ENCODE results near the gene KDM6B.

Gene KDM6B

DNA sequence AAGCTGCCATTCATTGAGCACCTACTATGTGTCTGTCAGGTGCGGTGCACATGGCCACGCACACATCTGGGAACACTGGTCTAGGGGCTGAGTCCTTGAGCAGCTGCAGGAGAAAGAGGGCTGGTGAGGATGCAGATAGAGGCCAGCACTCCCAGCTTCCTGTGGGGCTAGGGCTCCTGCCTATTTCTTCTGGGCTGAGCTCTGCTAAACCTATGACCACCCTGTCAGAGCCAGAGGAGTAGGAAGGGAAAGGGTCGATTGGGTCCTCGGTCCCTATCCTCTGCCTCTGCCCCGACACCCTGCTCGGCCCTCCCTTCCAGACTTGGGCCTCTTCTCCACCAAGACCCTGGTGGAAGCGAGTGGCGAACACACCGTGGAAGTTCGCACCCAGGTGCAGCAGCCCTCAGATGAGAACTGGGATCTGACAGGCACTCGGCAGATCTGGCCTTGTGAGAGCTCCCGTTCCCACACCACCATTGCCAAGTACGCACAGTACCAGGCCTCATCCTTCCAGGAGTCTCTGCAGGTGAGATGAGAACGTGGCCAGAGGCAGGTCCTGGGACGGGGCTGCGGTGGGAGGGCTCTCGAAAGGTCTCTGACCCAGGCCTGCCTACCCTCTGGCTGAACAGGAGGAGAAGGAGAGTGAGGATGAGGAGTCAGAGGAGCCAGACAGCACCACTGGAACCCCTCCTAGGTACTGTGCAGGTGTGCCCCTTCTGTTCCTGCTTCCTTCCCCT, 16.9 kb downstream of the KDM6B start:
- ATAC-seq (peak; percentile 3), DNase-seq (no peak)
- Mint-ChIP-seq H3K9me3 (no peaks in the 10 kb centered on the region), H3K27ac (peak overlapping the region; percentile 70), H3K4me3 (peak overlapping the region; percentile 74), H3K36me3 (ENCODE audit: low read depth) (peaks cover 48% of the 10 kb centered on the region), H3K27me3 (no peaks in the 10 kb centered on the region), H3K4me1 (peaks cover 53% of the 10 kb centered on the region)

- Mint-ChIP-seq H3K9me3 (no peaks in the 10 kb centered on the region), H3K4me1 (peaks cover 46% of the 10 kb centered on the region), H3K4me3 (peak overlapping the region; percentile 74), H3K36me3 (ENCODE audit: low read depth) (peaks cover 46% of the 10 kb centered on the region), H3K27me3 (no peaks in the 10 kb centered on the region), H3K27ac (peak overlapping the region; percentile 70)
- peak; percentile 96 for DNase-seq
- peak; percentile 80 for ATAC-seq
Measured at GRCh38 chr17:7851438-7852261, 17.6 kb downstream of the KDM6B start.

DNA sequence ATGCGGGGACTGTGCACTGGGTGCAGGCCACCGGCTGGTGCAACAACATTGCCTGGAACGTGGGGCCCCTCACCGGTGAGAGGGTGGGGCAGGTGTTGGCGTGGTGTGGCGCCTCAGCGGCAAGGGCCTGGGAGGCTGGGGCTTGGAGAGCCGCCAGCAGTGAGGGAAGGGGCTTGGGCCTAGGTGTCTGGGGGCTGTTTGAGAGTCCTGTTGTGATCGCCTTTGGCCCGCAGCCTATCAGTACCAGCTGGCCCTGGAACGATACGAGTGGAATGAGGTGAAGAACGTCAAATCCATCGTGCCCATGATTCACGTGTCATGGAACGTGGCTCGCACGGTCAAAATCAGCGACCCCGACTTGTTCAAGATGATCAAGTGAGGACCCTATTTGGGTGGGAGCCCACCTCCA, 18.2 kb downstream of the KDM6B start:
- DNase-seq (no peak), ATAC-seq (no peak)
- no peaks in the 10 kb centered on the region for H3K27me3 Mint-ChIP-seq
- peak overlapping the region; percentile 56 for H3K27ac Mint-ChIP-seq
- H3K9me3 Mint-ChIP-seq, result no peaks in the 10 kb centered on the region
- H3K36me3 Mint-ChIP-seq (ENCODE audit: low read depth), result peaks cover 44% of the 10 kb centered on the region
- H3K4me3 Mint-ChIP-seq, result peak overlapping the region; percentile 74
- peaks cover 43% of the 10 kb centered on the region for H3K4me1 Mint-ChIP-seq

GRCh38 chr17:7852919-7853690, 19.1 kb downstream of the KDM6B start:
- Mint-ChIP-seq H3K9me3 (no peaks in the 10 kb centered on the region), H3K27ac (no peak overlapping the region), H3K4me3 (no peak overlapping the region), H3K27me3 (no peaks in the 10 kb centered on the region), H3K36me3 (ENCODE audit: low read depth) (peaks cover 43% of the 10 kb centered on the region), H3K4me1 (peaks cover 42% of the 10 kb centered on the region)
- DNase-seq, result no peak
- ATAC-seq, result no peak

DNA sequence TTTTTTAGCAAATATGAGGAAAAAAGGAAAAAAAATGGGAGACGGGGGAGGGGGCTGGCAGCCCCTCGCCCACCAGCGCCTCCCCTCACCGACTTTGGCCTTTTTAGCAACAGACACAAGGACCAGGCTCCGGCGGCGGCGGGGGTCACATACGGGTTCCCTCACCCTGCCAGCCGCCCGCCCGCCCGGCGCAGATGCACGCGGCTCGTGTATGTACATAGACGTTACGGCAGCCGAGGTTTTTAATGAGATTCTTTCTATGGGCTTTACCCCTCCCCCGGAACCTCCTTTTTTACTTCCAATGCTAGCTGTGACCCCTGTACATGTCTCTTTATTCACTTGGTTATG, 19.6 kb downstream of the KDM6B start:
- Mint-ChIP-seq H3K4me1 (peaks cover 39% of the 10 kb centered on the region), H3K27me3 (no peaks in the 10 kb centered on the region), H3K4me3 (no peak overlapping the region), H3K36me3 (ENCODE audit: low read depth) (peaks cover 41% of the 10 kb centered on the region), H3K9me3 (no peaks in the 10 kb centered on the region), H3K27ac (no peak overlapping the region)
- DNase-seq, result no peak
- ATAC-seq, result no peak

DNA sequence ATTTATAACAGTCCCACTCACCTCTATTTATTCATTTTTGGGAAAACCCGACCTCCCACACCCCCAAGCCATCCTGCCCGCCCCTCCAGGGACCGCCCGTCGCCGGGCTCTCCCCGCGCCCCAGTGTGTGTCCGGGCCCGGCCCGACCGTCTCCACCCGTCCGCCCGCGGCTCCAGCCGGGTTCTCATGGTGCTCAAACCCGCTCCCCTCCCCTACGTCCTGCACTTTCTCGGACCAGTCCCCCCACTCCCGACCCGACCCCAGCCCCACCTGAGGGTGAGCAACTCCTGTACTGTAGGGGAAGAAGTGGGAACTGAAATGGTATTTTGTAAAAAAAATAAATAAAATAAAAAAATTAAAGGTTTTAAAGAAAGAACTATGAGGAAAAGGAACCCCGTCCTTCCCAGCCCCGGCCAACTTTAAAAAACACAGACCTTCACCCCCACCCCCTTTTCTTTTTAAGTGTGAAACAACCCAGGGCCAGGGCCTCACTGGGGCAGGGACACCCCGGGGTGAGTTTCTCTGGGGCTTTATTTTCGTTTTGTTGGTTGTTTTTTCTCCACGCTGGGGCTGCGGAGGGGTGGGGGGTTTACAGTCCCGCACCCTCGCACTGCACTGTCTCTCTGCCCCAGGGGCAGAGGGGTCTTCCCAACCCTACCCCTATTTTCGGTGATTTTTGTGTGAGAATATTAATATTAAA, 20.2 kb downstream of the KDM6B start:
- peaks cover 39% of the 10 kb centered on the region for H3K4me1 Mint-ChIP-seq
- no peak for ATAC-seq
- no peaks in the 10 kb centered on the region for H3K9me3 Mint-ChIP-seq
- DNase-seq, result no peak
- no peaks in the 10 kb centered on the region for H3K27me3 Mint-ChIP-seq
- H3K36me3 Mint-ChIP-seq (ENCODE audit: low read depth), result peaks cover 41% of the 10 kb centered on the region
- no peak overlapping the region for H3K27ac Mint-ChIP-seq
- no peak overlapping the region for H3K4me3 Mint-ChIP-seq

GRCh38 chr17:7854851-7855659, 21.0 kb downstream of the KDM6B start, which contains the start of gene TMEM88:
TSS of gene TMEM88 (plus strand) at chr17:7855066. CDS start at chr17:7855075, 9 bp downstream.
- no peak for ATAC-seq
- Mint-ChIP-seq H3K27me3 (no peaks in the 10 kb centered on the region), H3K9me3 (no peaks in the 10 kb centered on the region), H3K27ac (no peak within 1 kb of the TSS), H3K4me3 (no peak within 1 kb of the TSS), H3K4me1 (peaks cover 32% of the 10 kb centered on the region), H3K36me3 (ENCODE audit: low read depth) (peaks cover 42% of the 10 kb centered on the region)
- no peak for DNase-seq

DNA sequence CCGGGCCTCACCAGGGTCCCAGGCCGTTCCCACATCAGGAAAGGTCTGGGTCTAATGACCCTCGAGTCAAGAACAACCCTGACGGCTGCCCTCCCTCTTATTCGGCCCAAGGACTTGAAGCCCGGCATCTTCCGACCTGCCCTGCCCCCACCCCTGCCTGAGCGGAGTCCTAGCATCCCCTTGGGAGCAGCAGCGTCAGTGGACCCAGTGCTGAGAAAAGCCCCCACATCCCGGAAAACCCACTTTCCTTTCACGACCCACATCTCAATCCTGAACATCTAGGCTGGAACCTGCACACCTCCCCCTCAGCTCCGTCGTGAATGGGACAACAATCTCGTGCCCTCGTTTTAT, 21.6 kb downstream of the KDM6B start:
- H3K36me3 Mint-ChIP-seq (ENCODE audit: low read depth), result peaks cover 37% of the 10 kb centered on the region
- no peak overlapping the region for H3K4me3 Mint-ChIP-seq
- H3K27ac Mint-ChIP-seq, result no peak overlapping the region
- peaks cover 27% of the 10 kb centered on the region for H3K4me1 Mint-ChIP-seq
- no peak for DNase-seq
- H3K27me3 Mint-ChIP-seq, result no peaks in the 10 kb centered on the region
- H3K9me3 Mint-ChIP-seq, result no peaks in the 10 kb centered on the region
- no peak for ATAC-seq

GRCh38 chr17:7856011-7856810, 22.2 kb downstream of the KDM6B start:
- H3K27ac Mint-ChIP-seq, result no peak overlapping the region
- peaks cover 21% of the 10 kb centered on the region for H3K4me1 Mint-ChIP-seq
- DNase-seq (no peak), ATAC-seq (no peak)
- H3K4me3 Mint-ChIP-seq, result no peak overlapping the region
- no peaks in the 10 kb centered on the region for H3K9me3 Mint-ChIP-seq
- peaks cover 32% of the 10 kb centered on the region for H3K36me3 Mint-ChIP-seq (ENCODE audit: low read depth)
- no peaks in the 10 kb centered on the region for H3K27me3 Mint-ChIP-seq

GRCh38 chr17:7856811-7857712, 23.0 kb downstream of the KDM6B start, which contains the start of gene NAA38:
TSS of gene NAA38 (minus strand) at chr17:7857559. CDS start at chr17:7857463, 96 bp downstream.
- Mint-ChIP-seq H3K4me3 (no peak within 1 kb of the TSS), H3K9me3 (no peaks in the 10 kb centered on the region), H3K36me3 (ENCODE audit: low read depth) (peaks cover 30% of the 10 kb centered on the region), H3K27me3 (no peaks in the 10 kb centered on the region), H3K4me1 (peaks cover 14% of the 10 kb centered on the region), H3K27ac (no peak within 1 kb of the TSS)
- ATAC-seq (peak; percentile 89), DNase-seq (peak; percentile 91)

GRCh38 chr17:7857713-7858521, 23.9 kb downstream of the KDM6B start, which contains the start of gene CYB5D1:
TSS of gene CYB5D1 (plus strand) at chr17:7858003. CDS start at chr17:7858135, 132 bp downstream.
- ATAC-seq, result peak; percentile 31
- H3K4me3 Mint-ChIP-seq, result no peak within 1 kb of the TSS
- H3K4me1 Mint-ChIP-seq, result peaks cover 12% of the 10 kb centered on the region
- no peak within 1 kb of the TSS for H3K27ac Mint-ChIP-seq
- no peaks in the 10 kb centered on the region for H3K27me3 Mint-ChIP-seq
- H3K36me3 Mint-ChIP-seq (ENCODE audit: low read depth), result peaks cover 25% of the 10 kb centered on the region
- H3K9me3 Mint-ChIP-seq, result no peaks in the 10 kb centered on the region
- DNase-seq, result peak; percentile 87

DNA sequence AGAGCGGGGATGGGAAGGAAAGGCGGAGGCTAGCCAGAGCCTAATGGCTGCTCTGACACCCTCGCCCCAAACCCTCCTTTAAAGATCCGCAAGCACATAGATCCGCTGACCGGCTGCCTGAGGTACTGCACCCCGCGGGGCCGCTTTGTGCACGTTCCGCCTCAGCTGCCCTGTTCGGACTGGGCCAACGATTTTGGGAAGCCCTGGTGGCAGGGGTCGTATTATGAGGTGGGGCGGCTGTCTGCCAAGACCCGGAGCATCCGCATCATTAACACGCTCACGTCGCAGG, 24.4 kb downstream of the KDM6B start:
- Mint-ChIP-seq H3K36me3 (ENCODE audit: low read depth) (peaks cover 23% of the 10 kb centered on the region), H3K4me1 (peaks cover 12% of the 10 kb centered on the region), H3K9me3 (no peaks in the 10 kb centered on the region), H3K4me3 (no peak overlapping the region), H3K27ac (no peak overlapping the region), H3K27me3 (no peaks in the 10 kb centered on the region)
- ATAC-seq, result no peak
- peak; percentile 52 for DNase-seq

Data from activated naive CD8-positive, alpha-beta T cell treated with anti-CD3 and anti-CD28 coated beads, Interleukin-2, amount 50 U/mL, for 24 hours (primary cell).